GM10248 (cell line): ENCODE data around the gene SLC22A1.

Experiments
- CTCF ChIA-PET: fragments of 300-600 bp; sonication (Branson Sonifier 250); formaldehyde crosslinking; extraction: SDS; loops from one replicate; lab custom pipeline; 2021; ENCODE audit warnings: antibody characterized with exemption; lab: Yijun Ruan, JAX
- POLR2A ChIA-PET: fragments of 350-650 bp; sonication (Branson Sonifier 250); formaldehyde crosslinking; extraction: SDS; loops from one replicate; lab custom pipeline; 2020; ENCODE audit warnings: antibody characterized with exemption; lab: Yijun Ruan, JAX
- DNase-seq: peaks from one replicate; pipeline ENCODE4 v3.0.0; 2012; ENCODE audit errors: extremely low spot score
- TF ChIP-seq, protein P1 (sequence below): IDR thresholded peaks from 2 replicates; pipeline ENCODE4 v1.5.1; 2012; ENCODE audit warnings: mild to moderate bottlenecking, low read depth; ENCODE audit errors: extremely low read depth, missing control alignments, control extremely low read depth

The SLC22A1 gene

GRCh38 chr6:160079686-160080043 lies 42.0 kb upstream of the SLC22A1 start:
- no peak for DNase-seq
- TF ChIP-seq, protein P1, sequence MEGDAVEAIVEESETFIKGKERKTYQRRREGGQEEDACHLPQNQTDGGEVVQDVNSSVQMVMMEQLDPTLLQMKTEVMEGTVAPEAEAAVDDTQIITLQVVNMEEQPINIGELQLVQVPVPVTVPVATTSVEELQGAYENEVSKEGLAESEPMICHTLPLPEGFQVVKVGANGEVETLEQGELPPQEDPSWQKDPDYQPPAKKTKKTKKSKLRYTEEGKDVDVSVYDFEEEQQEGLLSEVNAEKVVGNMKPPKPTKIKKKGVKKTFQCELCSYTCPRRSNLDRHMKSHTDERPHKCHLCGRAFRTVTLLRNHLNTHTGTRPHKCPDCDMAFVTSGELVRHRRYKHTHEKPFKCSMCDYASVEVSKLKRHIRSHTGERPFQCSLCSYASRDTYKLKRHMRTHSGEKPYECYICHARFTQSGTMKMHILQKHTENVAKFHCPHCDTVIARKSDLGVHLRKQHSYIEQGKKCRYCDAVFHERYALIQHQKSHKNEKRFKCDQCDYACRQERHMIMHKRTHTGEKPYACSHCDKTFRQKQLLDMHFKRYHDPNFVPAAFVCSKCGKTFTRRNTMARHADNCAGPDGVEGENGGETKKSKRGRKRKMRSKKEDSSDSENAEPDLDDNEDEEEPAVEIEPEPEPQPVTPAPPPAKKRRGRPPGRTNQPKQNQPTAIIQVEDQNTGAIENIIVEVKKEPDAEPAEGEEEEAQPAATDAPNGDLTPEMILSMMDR, result no peak
- POLR2A ChIA-PET, result interaction anchor here (0.6 kb wide), 1 partner anchor 1155 kb away, joined by 3 read pairs; no protein-coding TSS in a partner anchor
- CTCF ChIA-PET, result interaction anchor here (1.1 to 1.7 kb wide), 2 partner anchors 9 to 11 kb away, joined by 5 read pairs; no protein-coding TSS in a partner anchor

- TF ChIP-seq, protein P1, result no peak
- no peak for DNase-seq
- ChIA-PET POLR2A (interaction anchor here (0.6 kb wide), 1 partner anchor 1154 kb away, joined by 3 read pairs; no protein-coding TSS in a partner anchor), CTCF (interaction anchor here (1.1 to 1.7 kb wide), 2 partner anchors 8 to 10 kb away, joined by 5 read pairs; no protein-coding TSS in a partner anchor)
Measured at GRCh38 chr6:160080097-160080496, 41.5 kb upstream of the SLC22A1 start.

DNA sequence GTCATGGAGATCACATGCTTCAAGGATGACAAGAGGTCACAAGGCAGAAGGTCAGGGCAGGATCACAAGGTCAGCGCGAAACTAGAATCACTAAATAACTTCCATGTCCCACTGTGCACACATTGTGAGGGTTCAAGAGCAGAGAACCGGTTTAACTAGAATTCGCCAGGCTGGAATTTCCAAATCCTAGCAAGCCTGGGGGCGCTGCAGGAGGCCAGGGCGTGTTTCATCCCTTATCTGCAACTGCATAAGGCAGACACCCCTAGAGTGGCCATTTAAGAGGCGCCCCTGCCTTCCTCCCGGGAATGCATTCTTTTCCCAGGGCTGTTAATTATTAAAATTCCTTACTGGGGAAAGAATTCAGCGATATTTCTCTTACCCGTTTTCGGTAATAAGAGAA lies 40.2 kb upstream of the SLC22A1 start:
- no peak for DNase-seq
- POLR2A ChIA-PET, result no interaction called here
- CTCF ChIA-PET, result interaction anchor here (1.1 kb wide), 1 partner anchor 17 kb away, joined by 4 read pairs; no protein-coding TSS in a partner anchor
- TF ChIP-seq, protein P1, result no peak

GRCh38 chr6:160082627-160083026 lies 39.0 kb upstream of the SLC22A1 start:
- POLR2A ChIA-PET, result no interaction called here
- TF ChIP-seq, protein P1, result no peak
- CTCF ChIA-PET, result interaction anchor here (1.1 kb wide), 1 partner anchor 16 kb away, joined by 4 read pairs; no protein-coding TSS in a partner anchor
- no peak for DNase-seq

DNA sequence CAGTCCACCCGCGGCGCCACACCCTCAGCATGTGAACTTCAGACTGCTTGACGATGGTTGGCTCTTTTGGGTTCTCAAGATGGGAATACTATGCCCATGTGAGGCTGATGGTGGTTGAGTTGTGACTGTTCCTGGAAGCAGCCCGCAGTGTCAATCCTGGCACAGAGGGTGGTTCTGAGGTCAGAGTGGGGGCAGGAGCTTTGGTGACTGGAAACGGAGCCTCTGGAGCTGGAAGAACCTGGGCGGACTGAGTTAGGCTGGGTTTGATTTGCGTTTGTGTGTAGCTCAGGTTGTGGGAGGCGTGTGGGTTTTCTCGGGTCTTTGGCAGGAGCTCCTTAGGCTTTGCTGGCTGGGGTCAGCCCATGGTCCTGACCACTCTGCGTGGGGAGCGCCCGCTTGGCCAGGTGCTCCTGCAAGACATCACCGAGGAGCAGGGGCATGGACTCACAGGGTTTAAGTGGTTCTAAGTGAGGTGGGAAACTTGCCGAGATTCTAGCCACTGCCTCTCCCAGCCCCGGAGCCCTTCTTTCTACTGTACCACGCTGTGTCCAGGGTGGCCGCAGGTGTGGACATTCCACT lies 37.3 kb upstream of the SLC22A1 start:
- ChIA-PET POLR2A (no interaction called here), CTCF (no interaction called here)
- TF ChIP-seq, protein P1, result no peak
- no peak for DNase-seq

DNA sequence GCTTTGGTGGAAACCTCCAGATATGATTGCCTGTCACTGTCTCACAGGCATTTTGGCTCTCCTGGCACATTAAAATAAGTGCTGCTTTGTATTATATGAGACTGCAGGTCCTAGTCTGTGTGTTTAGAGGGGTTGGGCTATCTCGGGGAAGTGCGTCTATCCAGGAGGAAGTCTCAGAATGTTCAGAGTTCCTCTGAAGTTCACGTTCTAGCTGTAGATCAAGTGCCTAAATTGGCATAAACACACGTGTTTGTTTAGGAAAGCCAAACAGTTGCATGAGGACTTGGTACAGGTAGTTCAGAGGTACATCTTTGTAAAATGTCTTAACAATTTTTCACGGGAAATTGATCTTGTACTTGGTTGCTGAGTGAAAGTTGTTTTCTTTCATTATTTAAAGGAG lies 36.4 kb upstream of the SLC22A1 start:
- DNase-seq, result no peak
- ChIA-PET POLR2A (no interaction called here), CTCF (no interaction called here)
- TF ChIP-seq, protein P1, result no peak
